DND-41 (cell line): ENCODE measurements around the gene ZER1.

ENCODE experiments used
- CTCF ChIP-seq: IDR thresholded peaks from 2 replicates; pipeline ENCODE4 v1.5.1; 2012; ENCODE audit warnings: borderline replicate concordance, low read length, moderate library complexity, mild to moderate bottlenecking; ENCODE audit not compliant: poor library complexity, severe bottlenecking; ENCODE audit errors: extremely low read depth
- EZH2 ChIP-seq: IDR thresholded peaks from 3 replicates; pipeline ENCODE4 v1.6.1; 2012; ENCODE audit warnings: borderline replicate concordance, low read depth, mild to moderate bottlenecking, moderate library complexity, low read length, inconsistent platforms; ENCODE audit not compliant: severe bottlenecking

- TF ChIP-seq CTCF (no peak), EZH2 (no peak)
Measured at GRCh38 chr9:128731093-128731492, 40.6 kb downstream of the ZER1 start.
